ENCODE data around the gene CSNK1G2. TPM values are rescaled to one million over a fixed set of nuclear protein-coding genes. Genes with fewer than 3 reads are reported as not detected.

Gene CSNK1G2
- total and polyA plus RNA-seq, 2 experiments from 2014 or later = 56.8 to 82.5 TPM

DNA sequence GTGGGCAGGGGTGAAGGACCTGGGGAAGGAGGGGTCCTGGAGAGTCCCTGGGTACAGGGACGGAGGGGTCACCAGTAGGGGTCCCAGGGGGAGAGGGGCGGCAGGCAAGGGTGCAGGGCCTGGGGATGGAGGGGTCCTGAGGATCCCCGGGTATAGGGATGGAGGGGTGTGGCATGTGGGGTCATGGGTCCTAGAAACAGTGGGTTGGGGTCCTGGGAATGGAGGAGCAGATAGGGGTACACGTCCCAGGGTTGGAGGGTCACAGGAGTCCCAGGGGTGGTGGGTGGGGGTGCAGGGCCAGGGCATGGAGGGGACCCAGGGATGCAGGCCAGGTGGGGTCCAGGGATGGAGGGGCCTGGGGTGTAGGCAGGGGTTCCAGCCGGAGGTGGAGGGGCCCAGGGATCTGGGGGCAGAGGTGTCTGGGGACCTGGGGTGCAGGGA, 73.2 kb downstream of the CSNK1G2 start:
- no peaks in the 10 kb centered on the region for H3K36me3 ChIP-seq (replicated peaks; ENCODE audit: insufficient read depth, low read depth)
- H3K27ac ChIP-seq = no peak overlapping the region
- WGBS (ENCODE audit: low lambda C conversion rate, missing lambda C conversion rate) = 90% methylated on average over 2 of the region's 5 CpGs
- no peaks in the 10 kb centered on the region for H4K20me1 ChIP-seq (ENCODE audit: insufficient read depth, poor library complexity, severe bottlenecking)
- peak overlapping the region; percentile 89 for H3K4me2 ChIP-seq
- no peak for DNase-seq (ENCODE audit: low spot score)
- peaks cover 55% of the 10 kb centered on the region for H3K79me2 ChIP-seq
- TF ChIP-seq EZH2 (IDR thresholded peaks at IDR 0.05; ENCODE audit: borderline replicate concordance) (no peak), EZH2phosphoT487 (IDR thresholded peaks at IDR 0.05; ENCODE audit: low read depth, severe bottlenecking, unreplicated experiment) (no peak)
- TF ChIP-seq, protein P1, sequence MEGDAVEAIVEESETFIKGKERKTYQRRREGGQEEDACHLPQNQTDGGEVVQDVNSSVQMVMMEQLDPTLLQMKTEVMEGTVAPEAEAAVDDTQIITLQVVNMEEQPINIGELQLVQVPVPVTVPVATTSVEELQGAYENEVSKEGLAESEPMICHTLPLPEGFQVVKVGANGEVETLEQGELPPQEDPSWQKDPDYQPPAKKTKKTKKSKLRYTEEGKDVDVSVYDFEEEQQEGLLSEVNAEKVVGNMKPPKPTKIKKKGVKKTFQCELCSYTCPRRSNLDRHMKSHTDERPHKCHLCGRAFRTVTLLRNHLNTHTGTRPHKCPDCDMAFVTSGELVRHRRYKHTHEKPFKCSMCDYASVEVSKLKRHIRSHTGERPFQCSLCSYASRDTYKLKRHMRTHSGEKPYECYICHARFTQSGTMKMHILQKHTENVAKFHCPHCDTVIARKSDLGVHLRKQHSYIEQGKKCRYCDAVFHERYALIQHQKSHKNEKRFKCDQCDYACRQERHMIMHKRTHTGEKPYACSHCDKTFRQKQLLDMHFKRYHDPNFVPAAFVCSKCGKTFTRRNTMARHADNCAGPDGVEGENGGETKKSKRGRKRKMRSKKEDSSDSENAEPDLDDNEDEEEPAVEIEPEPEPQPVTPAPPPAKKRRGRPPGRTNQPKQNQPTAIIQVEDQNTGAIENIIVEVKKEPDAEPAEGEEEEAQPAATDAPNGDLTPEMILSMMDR (IDR thresholded peaks at IDR 0.05; ENCODE audit: poor library complexity) = no peak
- H3K4me1 ChIP-seq (ENCODE audit: insufficient read depth) = no peaks in the 10 kb centered on the region
- no peaks in the 10 kb centered on the region for H3K9me3 ChIP-seq (ENCODE audit: low read depth)
- H3K9me2 ChIP-seq (replicated peaks; ENCODE audit: insufficient read depth) = no peaks in the 10 kb centered on the region
- H2AFZ ChIP-seq = no peak overlapping the region
- H3K27me3 ChIP-seq = no peaks in the 10 kb centered on the region
- no peak overlapping the region for H3K4me3 ChIP-seq

DNA sequence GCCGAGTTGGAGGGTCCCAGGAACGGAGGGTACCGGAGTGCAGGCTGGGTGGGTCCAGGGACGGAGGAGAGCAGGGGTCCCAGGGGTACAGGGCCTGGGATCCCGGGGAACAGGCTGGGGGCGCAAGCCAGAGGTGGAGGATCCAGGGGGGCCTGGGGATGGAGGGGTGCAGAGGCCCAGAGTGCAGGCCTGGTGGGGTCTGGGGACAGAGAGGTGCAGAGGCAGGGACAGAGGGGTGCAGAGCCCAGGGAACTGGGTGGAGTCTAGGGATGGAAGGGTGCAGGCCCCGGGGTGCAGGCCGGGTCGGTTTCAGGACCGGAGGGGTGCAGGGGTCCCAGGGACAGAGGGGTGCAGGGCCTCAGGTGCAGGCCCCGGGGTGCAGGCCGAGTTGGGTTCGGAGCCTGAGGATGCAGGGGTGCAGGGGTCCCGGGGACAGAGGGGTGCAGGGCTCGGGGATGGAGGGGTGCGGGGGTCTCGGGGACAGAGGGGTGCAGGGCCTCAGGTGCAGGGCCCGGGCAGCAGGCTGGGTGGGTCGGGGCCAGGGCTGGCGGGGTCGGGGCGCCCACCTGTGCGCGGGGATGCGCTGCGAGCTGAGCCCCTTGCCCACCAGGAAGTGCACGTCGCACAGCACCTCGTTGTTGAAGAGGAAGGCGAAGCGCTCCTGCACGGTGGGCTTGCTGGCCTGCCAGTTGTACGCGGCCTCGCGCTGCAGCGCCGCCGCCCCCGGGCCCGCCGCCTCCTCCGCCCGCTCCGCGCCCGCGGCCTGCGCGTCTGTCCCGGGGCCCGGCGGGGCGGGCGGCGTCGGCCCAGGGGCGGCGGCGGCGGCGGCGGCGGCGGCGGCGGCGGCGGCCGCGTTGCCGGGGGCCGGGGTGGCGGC, 74.0 kb downstream of the CSNK1G2 start:
- Histone ChIP-seq H3K36me3 (replicated peaks; ENCODE audit: insufficient read depth, low read depth) (no peaks in the 10 kb centered on the region), H4K20me1 (ENCODE audit: insufficient read depth, poor library complexity, severe bottlenecking) (no peaks in the 10 kb centered on the region), H3K9me3 (ENCODE audit: low read depth) (no peaks in the 10 kb centered on the region), H3K27ac (no peak overlapping the region), H3K4me2 (peak overlapping the region; percentile 89), H3K4me3 (peak overlapping the region; percentile 58), H2AFZ (no peak overlapping the region), H3K79me2 (peaks cover 51% of the 10 kb centered on the region), H3K9me2 (replicated peaks; ENCODE audit: insufficient read depth) (no peaks in the 10 kb centered on the region), H3K27me3 (no peaks in the 10 kb centered on the region), H3K4me1 (ENCODE audit: insufficient read depth) (no peaks in the 10 kb centered on the region)
- DNase-seq (ENCODE audit: low spot score) = peak; percentile 65
- 37% methylated on average over 7 of the region's 74 CpGs for WGBS (ENCODE audit: low lambda C conversion rate, missing lambda C conversion rate)
- TF ChIP-seq EZH2 (IDR thresholded peaks at IDR 0.05; ENCODE audit: borderline replicate concordance) = no peak
- TF ChIP-seq EZH2phosphoT487 (IDR thresholded peaks at IDR 0.05; ENCODE audit: low read depth, severe bottlenecking, unreplicated experiment) = no peak
- TF ChIP-seq, protein P1 (IDR thresholded peaks at IDR 0.05; ENCODE audit: poor library complexity) = no peak

DNA sequence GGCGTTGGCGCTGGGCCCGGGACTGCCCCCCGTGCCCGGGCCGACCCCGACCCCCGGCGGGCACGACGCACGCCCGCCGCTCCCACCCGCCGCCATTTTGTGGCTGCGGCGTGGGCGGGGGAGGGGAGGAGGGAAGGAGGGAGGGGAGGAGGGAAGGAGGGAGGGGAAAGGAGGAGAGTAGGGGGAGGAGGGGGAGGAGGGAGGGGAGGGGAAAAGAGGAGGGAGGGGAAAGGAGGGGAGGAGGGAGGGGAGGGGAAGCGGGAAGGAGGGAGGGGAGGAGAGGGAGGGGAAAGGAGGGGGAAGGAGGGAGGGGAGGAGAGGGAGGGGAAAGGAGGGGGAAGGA, 74.6 kb downstream of the CSNK1G2 start, which contains the start of gene BTBD2:
Gene BTBD2, minus strand, starts transcription at position 107 of the 343 bp plus-strand sequence. Its CDS starts 11 bp downstream, at position 96.
- H3K27ac ChIP-seq = peak within 1 kb of the TSS; percentile 7
- 0% methylated on average over 2 of the region's 20 CpGs for WGBS (ENCODE audit: low lambda C conversion rate, missing lambda C conversion rate)

More for the DNA sequence above, 74.6 kb downstream of the CSNK1G2 start, which contains the start of gene BTBD2:
- Histone ChIP-seq H3K36me3 (replicated peaks; ENCODE audit: insufficient read depth, low read depth) (no peaks in the 10 kb centered on the region), H4K20me1 (ENCODE audit: insufficient read depth, poor library complexity, severe bottlenecking) (no peaks in the 10 kb centered on the region), H2AFZ (no peak within 1 kb of the TSS), H3K4me1 (ENCODE audit: insufficient read depth) (no peaks in the 10 kb centered on the region), H3K27me3 (no peaks in the 10 kb centered on the region), H3K9me2 (replicated peaks; ENCODE audit: insufficient read depth) (no peaks in the 10 kb centered on the region), H3K79me2 (peaks cover 47% of the 10 kb centered on the region), H3K9me3 (ENCODE audit: low read depth) (no peaks in the 10 kb centered on the region), H3K4me2 (peak within 1 kb of the TSS; percentile 89), H3K4me3 (peak within 1 kb of the TSS; percentile 58)
- DNase-seq (ENCODE audit: low spot score) = peak; percentile 74
- TF ChIP-seq EZH2phosphoT487 (IDR thresholded peaks at IDR 0.05; ENCODE audit: low read depth, severe bottlenecking, unreplicated experiment) (no peak), EZH2 (IDR thresholded peaks at IDR 0.05; ENCODE audit: borderline replicate concordance) (no peak)
- TF ChIP-seq, protein P1 (IDR thresholded peaks at IDR 0.05; ENCODE audit: poor library complexity) = no peak

All from hepatocyte (in vitro differentiated cells).